Transverse colon (tissue), 4 donors: ENCODE data around the gene SUFU.

ENCODE experiments used
- EP300 ChIP-seq: sonication (generic); formaldehyde crosslinking; IDR thresholded peaks from one replicate; pipeline ENCODE4 v1.6.1; 2017; ENCODE audit warnings: antibody characterized with exemption, low read depth
- POLR2A ChIP-seq: fragments of 450-650 bp; IDR thresholded peaks from one replicate; pipeline ENCODE4 v1.6.1; 2016; ENCODE audit warnings: antibody characterized with exemption, mild to moderate bottlenecking, moderate library complexity
- POLR2AphosphoS5 ChIP-seq, 3 donors: sonication (generic); formaldehyde crosslinking; IDR thresholded peaks; one replicate each; pipeline ENCODE4 v1.6.1; 2016; ENCODE audit warnings: antibody characterized with exemption in 3 of 3
- TF ChIP-seq, protein P1 (sequence below), 5 experiments: fragments of 200-600 bp in 3 of 5; fragments of 450-650 bp in 2 of 5; sonication (generic) in 3 of 5; IDR thresholded peaks; 1 replicate in 2 of 5; 2 replicates in 3 of 5; pipeline ENCODE4 v1.5.1; 2016 to 2017; ENCODE audit warnings: antibody characterized with exemption in 5 of 5, inconsistent platforms in 3 of 5, mild to moderate bottlenecking in 2 of 5, moderate library complexity in 1 of 5

DNA sequence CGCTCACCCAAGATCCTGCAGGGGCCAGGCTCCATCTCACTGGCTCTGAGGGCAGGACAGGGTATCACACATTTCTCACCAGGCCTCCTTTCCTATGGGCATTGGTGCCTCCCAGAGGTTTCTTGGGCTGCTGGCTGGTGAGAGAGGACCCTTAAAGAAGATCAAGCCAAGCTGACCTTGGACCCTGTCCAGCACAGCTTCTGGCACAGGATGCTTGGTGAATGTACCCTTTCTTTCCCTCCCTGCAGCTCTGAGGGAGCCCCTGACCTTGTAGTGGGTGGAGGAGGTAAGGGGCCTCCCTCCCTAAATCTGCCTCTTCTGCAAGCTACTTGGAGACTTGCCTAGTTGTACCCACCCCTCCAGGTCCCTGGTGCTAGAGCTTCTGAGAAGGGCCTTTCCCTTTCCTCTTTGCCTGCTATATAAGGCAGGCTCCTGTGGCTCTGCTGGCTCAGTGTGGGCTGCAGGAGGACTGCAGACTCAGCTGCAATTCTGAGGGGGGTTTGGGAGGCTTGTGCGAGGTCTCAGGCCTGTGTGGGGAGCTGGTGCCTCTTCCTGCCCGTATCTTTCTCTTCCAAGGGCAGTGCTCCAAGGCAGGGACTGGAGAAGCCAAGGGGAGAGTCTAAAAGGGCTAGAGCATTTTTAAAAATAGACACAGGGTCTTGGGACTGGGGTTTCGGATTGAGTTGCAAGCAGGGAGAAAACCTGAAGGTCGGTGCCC is 128.8 kb downstream of the SUFU start:
- TF ChIP-seq, protein P1, sequence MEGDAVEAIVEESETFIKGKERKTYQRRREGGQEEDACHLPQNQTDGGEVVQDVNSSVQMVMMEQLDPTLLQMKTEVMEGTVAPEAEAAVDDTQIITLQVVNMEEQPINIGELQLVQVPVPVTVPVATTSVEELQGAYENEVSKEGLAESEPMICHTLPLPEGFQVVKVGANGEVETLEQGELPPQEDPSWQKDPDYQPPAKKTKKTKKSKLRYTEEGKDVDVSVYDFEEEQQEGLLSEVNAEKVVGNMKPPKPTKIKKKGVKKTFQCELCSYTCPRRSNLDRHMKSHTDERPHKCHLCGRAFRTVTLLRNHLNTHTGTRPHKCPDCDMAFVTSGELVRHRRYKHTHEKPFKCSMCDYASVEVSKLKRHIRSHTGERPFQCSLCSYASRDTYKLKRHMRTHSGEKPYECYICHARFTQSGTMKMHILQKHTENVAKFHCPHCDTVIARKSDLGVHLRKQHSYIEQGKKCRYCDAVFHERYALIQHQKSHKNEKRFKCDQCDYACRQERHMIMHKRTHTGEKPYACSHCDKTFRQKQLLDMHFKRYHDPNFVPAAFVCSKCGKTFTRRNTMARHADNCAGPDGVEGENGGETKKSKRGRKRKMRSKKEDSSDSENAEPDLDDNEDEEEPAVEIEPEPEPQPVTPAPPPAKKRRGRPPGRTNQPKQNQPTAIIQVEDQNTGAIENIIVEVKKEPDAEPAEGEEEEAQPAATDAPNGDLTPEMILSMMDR (IDR thresholded peaks at IDR 0.05), result no peak
- TF ChIP-seq POLR2A (no peak), POLR2AphosphoS5 (IDR thresholded peaks at IDR 0.05) (no peak), EP300 (no peak)
